GM21529 (cell line): ENCODE data around the gene DRAP1.

Experiments
- ATAC-seq: cut with Tn5 transposase; IDR thresholded peaks from one replicate; pipeline ENCODE4 v1.9.1; 2021; ENCODE audit not compliant: unreplicated experiment

Gene DRAP1

GRCh38 chr11:65958774-65959420 lies 39.7 kb downstream of the DRAP1 start:
- ATAC-seq = no peak

- ATAC-seq = no peak
Observed at GRCh38 chr11:65960824-65961266, 41.6 kb downstream of the DRAP1 start.

DNA sequence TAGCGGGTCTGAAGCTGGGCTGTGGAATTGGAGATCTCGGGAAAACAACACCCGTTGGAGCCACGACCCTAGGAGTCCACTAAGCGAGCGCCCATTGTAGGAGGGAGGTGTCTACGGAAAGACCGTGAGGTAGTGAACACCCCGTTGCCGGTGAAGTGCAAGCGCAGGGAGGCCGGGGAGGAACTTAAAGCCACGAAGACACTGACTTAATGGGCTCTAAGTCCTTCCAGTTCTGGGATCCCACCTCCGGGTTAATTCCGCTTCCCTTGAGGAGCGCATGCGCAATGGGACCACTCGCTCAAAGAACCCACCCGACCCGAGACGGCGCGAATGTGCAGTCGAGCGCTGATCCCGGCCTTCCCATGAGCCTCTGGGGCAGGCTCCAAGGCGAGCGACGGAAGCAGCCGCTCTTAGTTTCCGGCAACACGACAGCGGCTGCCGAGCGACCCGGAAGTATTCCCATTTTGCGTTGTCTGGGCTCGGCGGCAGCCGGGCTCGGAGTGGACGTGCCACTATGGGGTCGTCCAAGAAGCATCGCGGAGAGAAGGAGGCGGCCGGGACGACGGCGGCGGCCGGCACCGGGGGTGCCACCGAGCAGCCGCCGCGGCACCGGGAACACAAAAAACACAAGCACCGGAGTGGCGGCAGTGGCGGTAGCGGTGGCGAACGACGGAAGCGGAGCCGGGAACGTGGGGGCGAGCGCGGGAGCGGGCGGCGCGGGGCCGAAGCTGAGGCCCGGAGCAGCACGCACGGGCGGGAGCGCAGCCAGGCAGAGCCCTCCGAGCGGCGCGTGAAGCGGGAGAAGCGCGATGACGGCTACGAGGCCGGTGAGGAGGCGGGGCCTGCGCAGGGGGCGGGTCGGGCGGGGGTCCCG lies 42.3 kb downstream of the DRAP1 start, which contains the start of gene SART1:
TSS of gene SART1 (plus strand) at position 468 of the 874 bp plus-strand sequence. CDS start at position 515, 47 bp downstream.
- peak; percentile 70 for ATAC-seq

GRCh38 chr11:65962141-65962564 lies 42.9 kb downstream of the DRAP1 start:
- ATAC-seq = no peak

DNA sequence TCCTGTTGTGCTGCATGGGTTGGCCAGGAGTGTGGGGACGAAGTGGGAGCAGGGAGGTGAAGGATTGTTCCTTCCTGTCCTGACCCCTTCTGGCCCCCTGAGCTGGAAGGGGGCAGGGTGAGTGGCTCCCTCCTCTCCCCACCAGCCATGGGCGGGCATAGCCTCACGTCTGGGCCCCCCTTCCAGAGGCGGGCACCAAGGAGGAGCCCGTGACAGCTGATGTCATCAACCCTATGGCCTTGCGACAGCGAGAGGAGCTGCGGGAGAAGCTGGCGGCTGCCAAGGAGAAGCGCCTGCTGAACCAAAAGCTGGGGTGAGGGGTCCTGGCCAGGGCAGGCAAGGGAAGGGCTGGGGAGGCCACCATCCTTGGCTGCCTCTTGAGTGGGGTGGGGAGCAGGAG lies 45.7 kb downstream of the DRAP1 start:
- no peak for ATAC-seq

DNA sequence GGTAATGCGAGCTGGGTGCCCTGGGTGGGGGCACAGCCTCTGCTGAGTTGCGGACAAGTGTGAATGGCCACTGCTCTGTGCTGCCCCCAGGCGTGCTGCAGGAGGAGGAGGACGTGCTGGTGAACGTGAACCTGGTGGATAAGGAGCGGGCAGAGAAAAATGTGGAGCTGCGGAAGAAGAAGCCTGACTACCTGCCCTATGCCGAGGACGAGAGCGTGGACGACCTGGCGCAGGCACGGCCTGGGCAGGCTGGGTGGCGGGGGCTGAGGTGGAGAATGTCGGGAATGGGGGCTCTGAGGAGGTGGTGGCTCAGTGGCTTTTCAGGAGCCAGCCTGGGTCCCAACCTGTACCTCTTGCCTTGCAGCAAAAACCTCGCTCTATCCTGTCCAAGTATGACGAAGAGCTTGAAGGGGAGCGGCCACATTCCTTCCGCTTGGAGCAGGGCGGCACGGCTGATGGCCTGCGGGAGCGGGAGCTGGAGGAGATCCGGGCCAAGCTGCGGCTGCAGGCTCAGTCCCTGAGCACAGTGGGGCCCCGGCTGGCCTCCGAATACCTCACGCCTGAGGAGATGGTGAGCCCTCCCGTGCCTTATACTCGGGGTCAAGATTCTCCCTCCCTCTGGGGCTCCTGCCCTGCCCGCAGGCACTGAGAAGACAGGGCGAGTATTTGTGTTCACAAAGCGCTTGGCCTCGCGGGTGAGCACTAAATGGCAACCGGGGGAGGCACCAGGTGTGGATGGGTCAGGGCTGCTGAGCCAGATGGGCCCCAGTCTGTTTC lies 46.9 kb downstream of the DRAP1 start:
- ATAC-seq = no peak

DNA sequence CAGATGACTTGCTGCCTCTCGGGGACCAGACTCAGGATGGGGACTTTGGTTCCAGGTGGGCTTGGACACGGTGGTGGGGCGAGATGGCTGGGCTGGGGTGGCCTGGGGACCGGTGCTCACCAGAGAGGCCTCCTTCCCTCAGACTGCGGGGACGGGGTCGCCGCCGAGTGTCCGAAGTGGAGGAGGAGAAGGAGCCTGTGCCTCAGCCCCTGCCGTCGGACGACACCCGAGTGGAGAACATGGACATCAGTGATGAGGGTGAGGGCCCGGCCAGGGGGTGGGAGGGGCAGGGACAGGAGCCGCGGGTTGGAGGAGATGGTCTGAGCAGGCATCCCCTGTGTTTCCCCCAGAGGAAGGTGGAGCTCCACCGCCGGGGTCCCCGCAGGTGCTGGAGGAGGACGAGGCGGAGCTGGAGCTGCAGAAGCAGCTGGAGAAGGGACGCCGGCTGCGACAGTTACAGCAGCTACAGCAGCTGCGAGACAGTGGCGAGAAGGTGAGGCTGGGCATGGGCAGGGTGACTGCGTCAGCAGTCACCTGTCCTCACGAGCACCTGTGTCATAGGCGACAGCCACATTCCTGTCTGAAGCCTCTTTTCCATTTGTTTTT lies 48.2 kb downstream of the DRAP1 start:
- ATAC-seq = no peak

DNA sequence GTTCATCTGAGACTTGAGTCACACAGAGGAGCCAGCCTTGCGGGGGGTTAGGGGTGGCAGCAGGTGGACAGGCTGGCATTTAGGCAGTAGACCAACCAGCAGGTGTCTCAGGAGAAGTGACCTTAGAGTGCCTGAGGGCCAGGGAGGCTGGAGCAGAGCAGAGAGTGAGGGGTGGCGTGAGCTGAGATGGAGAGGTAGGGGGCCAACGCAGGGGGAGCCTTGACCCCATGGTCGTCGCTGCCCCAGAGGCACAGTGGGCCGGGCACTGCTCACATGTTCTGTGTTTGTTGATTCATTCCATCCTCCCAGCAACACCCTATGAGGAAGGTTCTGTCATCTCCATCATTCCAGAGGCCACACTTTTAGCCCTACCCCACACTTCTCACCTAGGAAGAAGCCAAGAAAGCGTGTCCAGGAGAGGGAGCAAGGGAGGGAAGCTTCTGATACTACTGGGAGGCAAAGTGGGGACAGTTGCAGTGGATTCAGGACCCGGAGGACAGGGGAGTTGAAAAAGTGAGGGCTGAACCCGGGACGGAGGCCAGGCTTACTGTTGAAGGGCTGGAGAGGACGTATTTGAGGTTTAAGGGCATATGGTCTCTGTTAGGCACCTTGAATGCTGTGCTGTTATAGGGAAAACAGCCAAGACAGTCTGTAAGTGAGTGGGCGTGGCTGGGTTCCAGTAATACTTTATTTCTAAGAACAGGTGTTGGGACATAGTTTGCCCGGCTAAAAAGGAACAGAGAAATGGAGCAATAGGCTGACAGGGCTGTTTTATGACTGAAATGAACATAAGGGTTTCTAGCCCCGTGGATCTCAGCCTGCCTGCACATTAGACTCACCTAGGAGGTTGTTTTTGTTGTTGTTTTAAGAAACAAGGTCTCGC lies 49.6 kb downstream of the DRAP1 start:
- ATAC-seq = no peak
